AG20443 (cell line): ENCODE data around the gene TREX2.
"Not testable (repeated sequence)": the region's sequence is repeated elsewhere in the genome, so short reads cannot be mapped to it uniquely, and the experiment has no call there.

Experiments used
- DNase-seq: peaks from one replicate; pipeline ENCODE4 v3.0.0; 2012; ENCODE audit warnings: low spot score, mixed read lengths

Gene TREX2

GRCh38 chrX:153407736-153408135 is 38.1 kb downstream of the TREX2 start:
- no peak for DNase-seq

GRCh38 chrX:153406903-153407302 is 39.0 kb downstream of the TREX2 start:
- no peak for DNase-seq

DNA sequence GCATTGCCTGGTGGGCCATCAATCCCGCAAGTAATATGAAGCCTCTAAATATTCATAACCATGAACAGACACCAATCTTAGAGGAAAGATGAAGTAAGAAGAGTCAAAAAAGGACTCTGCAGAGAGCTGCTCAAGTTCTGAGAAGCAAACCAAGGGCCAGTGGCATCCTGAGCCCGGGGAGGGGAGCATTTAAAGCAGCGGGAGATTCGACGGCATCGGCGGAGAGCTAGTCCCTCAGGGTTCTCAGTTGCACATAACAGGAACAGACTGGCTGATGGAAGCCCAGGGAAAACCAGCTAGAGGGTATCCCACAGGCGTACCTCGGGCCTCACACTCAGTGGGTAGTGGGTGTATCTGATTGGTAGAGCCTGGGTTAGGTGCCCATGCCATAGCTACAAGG is 39.8 kb downstream of the TREX2 start:
- DNase-seq, result no peak

GRCh38 chrX:153405426-153405825 is 40.4 kb downstream of the TREX2 start:
- DNase-seq, result no peak

GRCh38 chrX:153404333-153404732 is 41.5 kb downstream of the TREX2 start:
- not testable (repeated sequence) for DNase-seq

- DNase-seq, result no peak
Measured at GRCh38 chrX:153401133-153401764, 44.6 kb downstream of the TREX2 start, which contains the start of gene PNMA6E. Gene PNMA6E, minus strand, starts transcription at chrX:153401350. Its CDS starts 2,501 bp downstream, at chrX:153398849.

GRCh38 chrX:153400146-153401132 is 45.4 kb downstream of the TREX2 start:
- DNase-seq, result peak; percentile 49

DNA sequence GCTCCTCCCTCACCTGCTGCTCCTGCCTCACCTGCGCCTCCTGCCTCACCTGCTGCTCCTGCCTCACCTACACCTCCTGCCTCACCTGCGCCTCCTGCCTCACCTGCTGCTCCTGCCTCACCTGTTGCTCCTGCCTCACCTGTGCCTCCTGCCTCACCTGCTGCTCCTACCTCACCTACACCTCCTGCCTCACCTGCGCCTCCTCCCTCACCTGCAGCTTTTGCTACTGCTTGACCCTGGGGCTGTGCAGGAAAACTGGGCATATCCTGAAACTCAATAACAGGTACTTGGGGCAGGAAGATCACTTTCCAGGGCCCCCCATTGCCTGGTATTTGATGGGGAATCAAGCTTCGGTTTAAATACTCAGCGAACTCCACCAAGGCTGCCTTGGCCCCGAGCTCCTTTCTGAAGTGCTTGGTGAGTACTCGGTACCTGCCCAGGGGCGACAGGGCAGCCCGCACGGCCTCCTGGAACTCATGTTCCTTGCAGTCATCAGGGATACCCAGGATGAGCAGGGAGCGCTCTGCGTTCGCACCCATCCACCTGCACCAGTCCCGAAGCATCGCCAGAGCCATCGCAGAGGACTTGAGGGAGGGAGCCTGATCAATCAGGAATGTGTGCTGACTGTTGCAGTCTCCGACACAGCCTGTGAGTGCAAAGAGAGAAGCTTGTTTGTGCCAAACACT is 47.4 kb downstream of the TREX2 start:
- no peak for DNase-seq

GRCh38 chrX:153397256-153397960 is 48.4 kb downstream of the TREX2 start:
- no peak for DNase-seq

DNA sequence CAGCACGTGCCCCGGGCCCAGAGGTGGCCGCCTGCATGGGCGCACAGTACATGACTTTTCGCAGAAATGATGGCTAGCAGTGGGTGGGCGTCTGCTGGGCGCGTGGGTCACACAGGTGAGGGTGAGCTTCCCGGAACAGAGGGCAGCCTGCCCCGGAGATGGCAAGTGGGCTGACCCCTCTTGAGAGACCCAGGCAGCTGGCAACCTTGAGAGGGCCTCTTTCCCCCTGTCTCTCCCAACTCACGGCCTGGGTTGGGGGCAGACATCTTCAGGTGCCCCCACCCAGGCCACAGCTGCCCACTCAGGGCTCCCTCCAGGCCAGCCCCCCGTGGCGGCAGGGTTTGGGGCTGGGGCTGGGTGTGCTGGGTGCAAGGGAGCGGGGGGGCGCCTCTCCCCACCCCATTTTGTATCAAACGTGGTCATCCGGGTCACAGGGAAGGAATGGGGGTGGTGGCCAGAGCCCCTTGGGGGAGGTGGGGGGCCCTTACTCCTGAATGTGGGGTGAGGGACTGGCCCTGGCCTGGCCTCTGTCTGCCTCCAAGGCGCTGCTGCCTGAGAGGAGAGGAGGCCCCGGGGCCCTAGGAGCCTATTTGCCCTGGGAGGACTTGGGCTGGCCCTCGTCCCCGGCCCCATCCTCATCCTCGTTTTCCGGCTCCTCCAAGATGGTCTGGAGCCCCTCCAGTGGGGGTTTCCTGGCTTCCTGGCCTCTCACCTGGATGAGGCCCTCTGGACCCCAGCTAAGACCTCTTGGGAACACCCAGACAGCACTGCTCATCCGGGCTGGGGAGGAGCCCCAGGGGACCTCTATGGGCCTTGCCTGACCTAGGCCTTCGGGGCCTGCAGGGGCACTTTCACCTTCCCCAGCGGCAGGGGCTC is 49.3 kb downstream of the TREX2 start:
- no peak for DNase-seq

DNA sequence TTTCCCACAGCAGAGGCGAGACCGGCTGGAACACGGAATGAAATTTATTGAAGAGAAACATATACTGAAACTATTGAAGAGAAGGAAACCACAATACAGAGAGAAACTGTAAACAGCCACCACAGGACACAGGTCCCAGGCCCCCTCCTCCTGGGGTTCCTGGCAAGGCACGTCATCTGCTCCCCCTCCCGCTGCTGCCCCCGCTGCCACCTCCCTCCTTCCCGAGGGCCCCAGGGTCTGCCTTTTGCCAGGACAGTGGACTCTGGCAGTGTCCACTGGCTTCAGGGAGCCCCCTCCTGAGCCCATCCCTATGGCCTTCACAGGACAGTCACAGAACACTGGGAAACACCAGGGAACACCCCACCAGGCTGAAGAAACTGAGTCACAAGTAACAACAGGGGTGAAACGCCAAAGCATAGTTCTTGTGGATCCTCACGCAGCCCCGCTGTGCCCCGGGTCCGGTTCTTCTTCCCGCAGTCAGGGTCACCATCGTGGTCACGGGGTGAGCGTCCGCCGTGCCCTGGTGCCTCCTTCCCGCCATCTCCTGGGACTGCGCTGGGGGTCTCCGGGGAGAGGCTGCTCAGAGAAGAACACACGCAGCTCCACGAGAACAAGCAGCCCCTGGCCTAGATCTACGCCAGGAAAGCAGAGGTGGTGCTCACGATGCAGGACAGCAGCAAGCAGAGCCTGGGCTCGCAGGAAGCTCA is 50.1 kb downstream of the TREX2 start:
- no peak for DNase-seq

DNA sequence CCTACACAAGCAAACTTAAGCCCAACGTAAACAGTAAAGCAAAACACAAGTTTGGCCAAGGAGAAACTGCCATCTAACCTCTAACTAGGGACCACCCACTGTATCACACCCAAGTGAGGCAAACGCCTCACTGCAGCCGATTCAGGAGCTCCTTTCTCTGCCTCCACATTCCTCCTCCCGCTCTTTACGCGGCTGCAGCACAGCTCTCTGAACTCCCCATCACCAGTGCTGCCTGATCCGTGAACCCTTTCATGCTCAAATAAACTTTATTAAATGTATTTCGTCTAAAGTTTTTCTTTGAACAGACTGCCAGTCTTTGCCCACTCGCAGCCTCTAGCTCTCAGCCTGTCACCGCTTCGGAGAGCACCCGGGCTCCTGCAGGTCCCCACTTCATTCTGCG is 51.2 kb downstream of the TREX2 start:
- no peak for DNase-seq
